ENCODE data around the gene RRAGD. TPM values are rescaled to one million over a fixed set of nuclear protein-coding genes. Genes with fewer than 3 reads are reported as not detected.

RRAGD gene
- polyA plus RNA-seq, 1 of the 3 experiments (the other 2 are of a cell fraction) = 0.07 TPM

DNA sequence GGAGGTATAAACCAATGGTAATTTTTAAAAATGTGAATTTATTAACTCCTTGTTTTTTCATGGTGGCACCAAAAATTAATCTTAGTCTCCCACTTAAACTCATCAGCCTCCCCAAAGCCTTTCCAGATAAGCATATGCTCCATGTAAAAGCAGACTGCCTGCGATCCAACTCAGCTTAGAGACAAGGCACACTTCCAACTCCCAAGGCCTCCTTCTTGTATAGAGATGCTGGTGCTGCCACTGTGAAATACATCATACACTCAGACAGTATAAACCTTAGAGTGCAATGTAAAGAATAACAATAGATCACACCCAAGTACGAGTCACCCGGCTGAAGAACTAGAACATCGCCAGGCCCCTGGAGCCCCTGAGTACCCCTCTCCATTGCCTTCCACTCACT is 22.9 kb upstream of the RRAGD start:
- no peaks in the 10 kb centered on the region for H3F3A ChIP-seq (replicated peaks; ENCODE audit: insufficient read depth)
- no peak overlapping the region for H3K4me3 ChIP-seq (ENCODE audit: low read depth in 2 of 2, low read length in 1 of 2)
- no peak for TF ChIP-seq REST (IDR thresholded peaks at IDR 0.05; ENCODE audit: low read depth, low read length)
- no peaks in the 10 kb centered on the region for H3K27me3 ChIP-seq (ENCODE audit: insufficient read depth)
- H3K79me2 ChIP-seq (ENCODE audit: insufficient read depth) = no peaks in the 10 kb centered on the region
- no peaks in the 10 kb centered on the region for H4K20me1 ChIP-seq (ENCODE audit: insufficient read depth)
- peaks cover 7 to 9% of the 10 kb centered on the region in 2 experiments; a peak in 2 of 4 replicates for H3K4me1 ChIP-seq (ENCODE audit: control insufficient read depth in 1 of 2, insufficient read depth in 2 of 2, low read depth in 1 of 2, low read length in 1 of 2)
- no peak overlapping the region for H3K9ac ChIP-seq
- no peaks in the 10 kb centered on the region for H3K9me3 ChIP-seq
- CTCF ChIA-PET = interaction anchor here (0.9 to 3.8 kb wide), 5 partner anchors 33 to 175 kb away, joined by 3 to 35 read pairs (median 4); no protein-coding TSS in a partner anchor
- 93% methylated on average over 4 of the region's 4 CpGs for WGBS (ENCODE audit: low lambda C conversion rate)
- POLR2A ChIA-PET = no interaction called here
- H3K36me3 ChIP-seq (replicated peaks in 1 of 2; ENCODE audit: control insufficient read depth in 1 of 2, insufficient read depth in 2 of 2, low read length in 1 of 2) = no peaks in the 10 kb centered on the region
- H3K27ac ChIP-seq (ENCODE audit: low read depth in 2 of 2, low read length in 1 of 2) = no peak overlapping the region
- H3K4me2 ChIP-seq = no peak overlapping the region
- H2AFZ ChIP-seq (ENCODE audit: low read depth) = no peak overlapping the region
- DNase-seq = no peak
- no peaks in the 10 kb centered on the region for H3K9me2 ChIP-seq

GRCh38 chr6:89434150-89434499 is 22.1 kb upstream of the RRAGD start:
- ChIA-PET POLR2A (no interaction called here), CTCF (interaction anchor here (0.7 to 3.8 kb wide), 9 partner anchors 11 to 176 kb away, joined by 3 to 35 read pairs (median 4); no protein-coding TSS in a partner anchor)
- peak overlapping the region; percentile 89 for H3K4me2 ChIP-seq
- H4K20me1 ChIP-seq (ENCODE audit: insufficient read depth) = no peaks in the 10 kb centered on the region
- no peaks in the 10 kb centered on the region for H3F3A ChIP-seq (replicated peaks; ENCODE audit: insufficient read depth)
- H3K79me2 ChIP-seq (ENCODE audit: insufficient read depth) = no peaks in the 10 kb centered on the region
- H3K9me3 ChIP-seq = no peaks in the 10 kb centered on the region
- H3K9ac ChIP-seq = no peak overlapping the region
- H3K27ac ChIP-seq (ENCODE audit: low read depth in 2 of 2, low read length in 1 of 2) = no peak overlapping the region
- H2AFZ ChIP-seq (ENCODE audit: low read depth) = no peak overlapping the region
- H3K4me3 ChIP-seq (ENCODE audit: low read depth in 2 of 2, low read length in 1 of 2) = peak overlapping the region; percentile 70 to 71; a peak in 3 of 4 replicates
- H3K27me3 ChIP-seq (ENCODE audit: insufficient read depth) = no peaks in the 10 kb centered on the region
- no peak for DNase-seq
- peaks cover 7 to 9% of the 10 kb centered on the region in 2 experiments; a peak in 2 of 4 replicates for H3K4me1 ChIP-seq (ENCODE audit: control insufficient read depth in 1 of 2, insufficient read depth in 2 of 2, low read depth in 1 of 2, low read length in 1 of 2)
- no peaks in the 10 kb centered on the region for H3K36me3 ChIP-seq (replicated peaks in 1 of 2; ENCODE audit: control insufficient read depth in 1 of 2, insufficient read depth in 2 of 2, low read length in 1 of 2)
- H3K9me2 ChIP-seq = no peaks in the 10 kb centered on the region
- WGBS (ENCODE audit: low lambda C conversion rate) = 89% methylated on average over 2 of the region's 3 CpGs
- TF ChIP-seq GATA2 (CRISPR knock-in tag; IDR thresholded peaks at IDR 0.05) = no peak
- TF ChIP-seq, protein P1, sequence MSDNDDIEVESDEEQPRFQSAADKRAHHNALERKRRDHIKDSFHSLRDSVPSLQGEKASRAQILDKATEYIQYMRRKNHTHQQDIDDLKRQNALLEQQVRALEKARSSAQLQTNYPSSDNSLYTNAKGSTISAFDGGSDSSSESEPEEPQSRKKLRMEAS (IDR thresholded peaks at IDR 0.05; ENCODE audit: low read depth) = no peak
- no peak for TF ChIP-seq RXRA (IDR thresholded peaks at IDR 0.05; ENCODE audit: borderline replicate concordance, low read depth)
- TF ChIP-seq FOSL2 (IDR thresholded peaks at IDR 0.05; ENCODE audit: borderline replicate concordance, low read depth) = no peak
- no peak for TF ChIP-seq CHD2 (IDR thresholded peaks at IDR 0.05; ENCODE audit: low read length, partially characterized antibody)
- TF ChIP-seq EP300 (IDR thresholded peaks at IDR 0.05; ENCODE audit: borderline replicate concordance in 1 of 2, low read depth in 1 of 2, low read length in 1 of 2) = no peak
- no peak for TF ChIP-seq ELF1 (IDR thresholded peaks at IDR 0.05)
- TF ChIP-seq, protein P2, sequence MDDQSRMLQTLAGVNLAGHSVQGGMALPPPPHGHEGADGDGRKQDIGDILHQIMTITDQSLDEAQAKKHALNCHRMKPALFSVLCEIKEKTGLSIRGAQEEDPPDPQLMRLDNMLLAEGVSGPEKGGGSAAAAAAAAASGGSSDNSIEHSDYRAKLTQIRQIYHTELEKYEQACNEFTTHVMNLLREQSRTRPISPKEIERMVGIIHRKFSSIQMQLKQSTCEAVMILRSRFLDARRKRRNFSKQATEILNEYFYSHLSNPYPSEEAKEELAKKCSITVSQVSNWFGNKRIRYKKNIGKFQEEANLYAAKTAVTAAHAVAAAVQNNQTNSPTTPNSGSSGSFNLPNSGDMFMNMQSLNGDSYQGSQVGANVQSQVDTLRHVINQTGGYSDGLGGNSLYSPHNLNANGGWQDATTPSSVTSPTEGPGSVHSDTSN (IDR thresholded peaks at IDR 0.05) = no peak
- TF ChIP-seq MXI1 (IDR thresholded peaks at IDR 0.05; ENCODE audit: low read depth, low read length) = no peak
- no peak for TF ChIP-seq IRF3 (IDR thresholded peaks at IDR 0.05; ENCODE audit: low read depth, low read length)
- TF ChIP-seq TCF12 (IDR thresholded peaks at IDR 0.05) = no peak
- no peak for TF ChIP-seq REST (IDR thresholded peaks at IDR 0.05; ENCODE audit: low read depth, low read length)
- TF ChIP-seq USF1 (IDR thresholded peaks at IDR 0.05; ENCODE audit: borderline replicate concordance, low read depth) = no peak
- no peak for TF ChIP-seq RCOR1 (IDR thresholded peaks at IDR 0.05; ENCODE audit: low read length)
